DOHH2 (cell line): Measurements from ENCODE around the gene DLL3.

Experiments
- H3F3A ChIP-seq: fragments of 200-600 bp; sonication (generic), shearing (Covaris generic); 2 replicates; pipeline ENCODE4 v1.6.0; 2016; ENCODE audit warnings: antibody characterized with exemption, mild to moderate bottlenecking; ENCODE audit not compliant: control insufficient read depth, insufficient read depth
- H3K27ac ChIP-seq: fragments of 200-600 bp; sonication (generic); 2 replicates; pipeline ENCODE4 v1.5.1; 2014; ENCODE audit warnings: low read depth, mild to moderate bottlenecking, low read length, moderate library complexity
- H3K27me3 ChIP-seq: fragments of 200-600 bp; sonication (generic); 2 replicates; pipeline ENCODE4 v1.6.1; 2014; ENCODE audit warnings: mild to moderate bottlenecking, low read length, mixed read lengths; ENCODE audit not compliant: control insufficient read depth
- H3K36me3 ChIP-seq: fragments of 200-600 bp; sonication (generic); 2 replicates; pipeline ENCODE4 v1.6.1; 2014; ENCODE audit warnings: mild to moderate bottlenecking, low read length, moderate library complexity, mixed read lengths; ENCODE audit not compliant: control insufficient read depth
- H3K4me1 ChIP-seq: fragments of 200-600 bp; sonication (generic); 2 replicates; pipeline ENCODE4 v1.6.1; 2014; ENCODE audit warnings: mild to moderate bottlenecking, low read length, mixed read lengths; ENCODE audit not compliant: control insufficient read depth
- H3K4me2 ChIP-seq: fragments of 200-600 bp; sonication (generic); 2 replicates; pipeline ENCODE4 v1.6.0; 2014; ENCODE audit warnings: mild to moderate bottlenecking, low read length, moderate library complexity
- H3K4me3 ChIP-seq: fragments of 200-600 bp; sonication (generic); 2 replicates; pipeline ENCODE4 v1.5.1; 2014; ENCODE audit warnings: mild to moderate bottlenecking, low read length, mixed read lengths
- H3K79me2 ChIP-seq: fragments of 200-600 bp; sonication (generic); 2 replicates; pipeline ENCODE4 v1.6.1; 2014; ENCODE audit warnings: mild to moderate bottlenecking, low read length, mixed read lengths; ENCODE audit not compliant: control insufficient read depth
- H3K9me2 ChIP-seq: fragments of 200-600 bp; sonication (generic); replicated peaks from 2 replicates; pipeline ENCODE4 v1.6.1; 2014; ENCODE audit warnings: mild to moderate bottlenecking, low read length, mixed read lengths; ENCODE audit not compliant: control insufficient read depth
- H3K9me3 ChIP-seq: fragments of 200-600 bp; sonication (generic); 2 replicates; pipeline ENCODE4 v1.6.1; 2014; ENCODE audit warnings: antibody characterized with exemption, low read length, mixed read lengths; ENCODE audit not compliant: control insufficient read depth, insufficient read depth
- H4K20me1 ChIP-seq: fragments of 200-600 bp; sonication (generic); 2 replicates; pipeline ENCODE4 v1.6.0; 2014; ENCODE audit warnings: low read depth, mild to moderate bottlenecking, antibody characterized with exemption, low read length, moderate library complexity; ENCODE audit not compliant: control insufficient read depth, insufficient read depth
- CTCF ChIP-seq: fragments of 200-600 bp; sonication (generic); IDR thresholded peaks from one replicate; pipeline ENCODE4 v1.5.1; 2014; ENCODE audit warnings: antibody characterized with exemption, mild to moderate bottlenecking, low read depth, low read length; ENCODE audit not compliant: poor library complexity, severe bottlenecking
- EZH2phosphoT487 ChIP-seq: fragments of 200-600 bp; sonication (generic); IDR thresholded peaks from 2 replicates; pipeline ENCODE4 v1.6.1; 2017; ENCODE audit warnings: borderline replicate concordance, mild to moderate bottlenecking, antibody characterized with exemption, low read length, moderate library complexity, mixed read lengths

The DLL3 gene

GRCh38 chr19:39518975-39519374 is 20.2 kb downstream of the DLL3 start:
- H3K27me3 ChIP-seq = peaks cover 28% of the 10 kb centered on the region

GRCh38 chr19:39520541-39521484 is 22.1 kb downstream of the DLL3 start:
- Histone ChIP-seq H3K4me2 (no peak overlapping the region), H3K4me1 (peaks cover 22% of the 10 kb centered on the region), H3K79me2 (no peaks in the 10 kb centered on the region), H3K27ac (no peak overlapping the region), H3K9me2 (no peaks in the 10 kb centered on the region), H3K27me3 (peaks cover 10% of the 10 kb centered on the region), H3F3A (no peaks in the 10 kb centered on the region), H3K4me3 (no peak overlapping the region), H3K9me3 (no peaks in the 10 kb centered on the region), H4K20me1 (no peaks in the 10 kb centered on the region), H3K36me3 (no peaks in the 10 kb centered on the region)
- TF ChIP-seq CTCF (no peak), EZH2phosphoT487 (no peak)

More at GRCh38 chr19:39518975-39519374, 20.2 kb downstream of the DLL3 start:
- no peaks in the 10 kb centered on the region for H3K36me3 ChIP-seq
- no peaks in the 10 kb centered on the region for H3K9me3 ChIP-seq
- no peak overlapping the region for H3K4me2 ChIP-seq
- H3K27ac ChIP-seq = no peak overlapping the region
- no peaks in the 10 kb centered on the region for H4K20me1 ChIP-seq
- H3K4me1 ChIP-seq = peaks cover 30% of the 10 kb centered on the region
- H3K79me2 ChIP-seq = no peaks in the 10 kb centered on the region
- H3K4me3 ChIP-seq = no peak overlapping the region
- TF ChIP-seq CTCF (no peak), EZH2phosphoT487 (no peak)
- no peaks in the 10 kb centered on the region for H3K9me2 ChIP-seq
- H3F3A ChIP-seq = no peaks in the 10 kb centered on the region

- Histone ChIP-seq H3F3A (no peaks in the 10 kb centered on the region; the same call in 1 of the 2 replicates), H3K79me2 (peaks cover 3% of the 10 kb centered on the region), H3K36me3 (no peaks in the 10 kb centered on the region; the same call in 1 of the 2 replicates), H3K27me3 (no peaks in the 10 kb centered on the region), H3K9me2 (no peaks in the 10 kb centered on the region), H3K27ac (no peak overlapping the region), H3K4me2 (no peak overlapping the region), H4K20me1 (no peaks in the 10 kb centered on the region), H3K4me3 (no peak overlapping the region), H3K4me1 (peaks cover 7% of the 10 kb centered on the region), H3K9me3 (no peaks in the 10 kb centered on the region)
- TF ChIP-seq CTCF (no peak), EZH2phosphoT487 (no peak)
These were observed 25.7 kb downstream of the DLL3 start for GRCh38 chr19:39524495-39524894.
